HepG2 (cell line): ENCODE measurements around the gene NRSN2. TPM values are rescaled to one million over a fixed set of nuclear protein-coding genes. Genes with fewer than 3 reads are reported as not detected.

Experiments used
- ATF5 ChIP-seq: sonication (generic); formaldehyde crosslinking; IDR thresholded peaks from 2 replicates; pipeline ENCODE4 v1.4.0; 2020; ENCODE audit warnings: mild to moderate bottlenecking, low read depth, missing genetic modification reagents
- CEBPG ChIP-seq: IDR thresholded peaks from 2 replicates; pipeline ENCODE4 v1.6.1; 2016
- ELF1 ChIP-seq: sonication (generic); formaldehyde crosslinking; IDR thresholded peaks from 2 replicates; pipeline ENCODE4 v1.4.0; 2020; ENCODE audit warnings: missing genetic modification reagents
- GTF2F1 ChIP-seq: fragments of 150-350 bp; IDR thresholded peaks from 2 replicates; pipeline ENCODE4 v1.6.1; 2014; ENCODE audit warnings: low read length
- KAT7 ChIP-seq: IDR thresholded peaks from 2 replicates; pipeline ENCODE4 v1.6.1; 2018; ENCODE audit warnings: borderline replicate concordance, missing compliant biosample characterization
- RBM39 ChIP-seq: fragments of 200-400 bp; formaldehyde crosslinking; IDR thresholded peaks from one replicate; pipeline ENCODE4 v1.6.1; 2018; ENCODE audit warnings: antibody characterized with exemption, mild to moderate bottlenecking, low read depth, low read length; ENCODE audit not compliant: poor library complexity, severe bottlenecking
- SNAPC2 ChIP-seq: sonication (generic); formaldehyde crosslinking; IDR thresholded peaks from 2 replicates; pipeline ENCODE4 v1.8.1; 2022; ENCODE audit warnings: mild to moderate bottlenecking, missing genetic modification reagents
- SRSF1 ChIP-seq: fragments of 200-400 bp; formaldehyde crosslinking; optimal IDR thresholded peaks from 2 replicates; pipeline ENCODE3; 2017; ENCODE audit warnings: mild to moderate bottlenecking, low read depth, low read length, moderate library complexity
- ZHX1 ChIP-seq: sonication (generic); formaldehyde crosslinking; IDR thresholded peaks from 2 replicates; pipeline ENCODE4 v1.8.1; 2022; ENCODE audit warnings: low read depth, mild to moderate bottlenecking, missing genetic modification reagents
- ZIK1 ChIP-seq: sonication (generic); formaldehyde crosslinking; IDR thresholded peaks from 2 replicates; pipeline ENCODE4 v1.5.0; 2020; ENCODE audit warnings: mild to moderate bottlenecking, low read depth, missing genetic modification reagents, borderline replicate concordance
- ZMAT5 ChIP-seq: sonication (generic); formaldehyde crosslinking; IDR thresholded peaks from 2 replicates; pipeline ENCODE4 v1.5.0; 2020; ENCODE audit warnings: mild to moderate bottlenecking, low read depth, missing genetic modification reagents, borderline replicate concordance
- ZNF773 ChIP-seq: sonication (generic); formaldehyde crosslinking; IDR thresholded peaks from 2 replicates; pipeline ENCODE4 v1.4.0; 2020; ENCODE audit warnings: missing genetic modification reagents, borderline replicate concordance
- polyA plus RNA-seq, 8 experiments: library from polyadenylated mRNA; depleted of rRNA in 3 of 8; stranded (reverse) in 7 of 8; unstranded in 1 of 8; fragments of >200 nt; fragmentation: Illumina TruSeq in 4 of 8; extraction: Trizol in 4 of 8; gene quantifications; 2 replicates each; pipeline versions ENCODE4 v1.2.1 to v1.2.3, GENCODE V29; 2011 to 2016; ENCODE audit warnings: low read depth in 4 of 8, missing spikeins in 1 of 8, mixed read lengths in 1 of 8; ENCODE audit not compliant: insufficient read depth in 1 of 8
- total RNA-seq, 5 experiments: library from RNA; depleted of rRNA; stranded (reverse); fragments of >200 nt; fragmentation: Illumina TruSeq; extraction: Trizol; gene quantifications; 2 replicates each; pipeline ENCODE4 v1.2.3, GENCODE V29; 2016; ENCODE audit warnings: low read depth in 1 of 5
- TF ChIP-seq, protein P1 (sequence below): IDR thresholded peaks from 2 replicates; pipeline ENCODE4 v1.6.1; 2016
- TF ChIP-seq, protein P2 (sequence below): sonication (generic); formaldehyde crosslinking; IDR thresholded peaks from 2 replicates; pipeline ENCODE4 v1.4.0; 2020; ENCODE audit warnings: missing genetic modification reagents
- TF ChIP-seq, protein P3 (sequence below): sonication (generic); formaldehyde crosslinking; IDR thresholded peaks from 2 replicates; pipeline ENCODE4 v1.4.0; 2020; ENCODE audit warnings: missing genetic modification reagents
- TF ChIP-seq, protein P4 (sequence below): sonication (generic); formaldehyde crosslinking; IDR thresholded peaks from 2 replicates; pipeline ENCODE4 v1.5.0; 2020; ENCODE audit warnings: missing genetic modification reagents

Gene NRSN2
- total and polyA plus RNA-seq, 2 of the 13 experiments (the other 11 are each of a cell fraction or from before 2014, with no cell fraction given) = 32.3 to 49.4 TPM

- TF ChIP-seq KAT7 (CRISPR knock-in tag) = no peak
- TF ChIP-seq, protein P1, sequence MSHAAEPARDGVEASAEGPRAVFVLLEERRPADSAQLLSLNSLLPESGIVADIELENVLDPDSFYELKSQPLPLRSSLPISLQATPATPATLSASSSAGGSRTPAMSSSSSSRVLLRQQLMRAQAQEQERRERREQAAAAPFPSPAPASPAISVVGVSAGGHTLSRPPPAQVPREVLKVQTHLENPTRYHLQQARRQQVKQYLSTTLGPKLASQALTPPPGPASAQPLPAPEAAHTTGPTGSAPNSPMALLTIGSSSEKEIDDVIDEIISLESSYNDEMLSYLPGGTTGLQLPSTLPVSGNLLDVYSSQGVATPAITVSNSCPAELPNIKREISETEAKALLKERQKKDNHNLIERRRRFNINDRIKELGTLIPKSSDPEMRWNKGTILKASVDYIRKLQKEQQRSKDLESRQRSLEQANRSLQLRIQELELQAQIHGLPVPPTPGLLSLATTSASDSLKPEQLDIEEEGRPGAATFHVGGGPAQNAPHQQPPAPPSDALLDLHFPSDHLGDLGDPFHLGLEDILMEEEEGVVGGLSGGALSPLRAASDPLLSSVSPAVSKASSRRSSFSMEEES = peak; percentile 62; the same call in 1 of the 2 replicates
- no peak; the same call in 1 of the 2 replicates for TF ChIP-seq ZMAT5 (CRISPR knock-in tag)
- TF ChIP-seq RBM39 = no peak
- 0 out of 2 replicates have a peak, but pooled peaks have one; percentile 2 for TF ChIP-seq CEBPG (CRISPR knock-in tag)
- peak; percentile 39; the same call in 1 of the 2 replicates for TF ChIP-seq ZNF773 (CRISPR knock-in tag)
- no peak for TF ChIP-seq GTF2F1
- TF ChIP-seq ATF5 (CRISPR knock-in tag) = no peak
- peak; percentile 23; the same call in 1 of the 2 replicates for TF ChIP-seq ZIK1 (CRISPR knock-in tag)
- TF ChIP-seq, protein P2, sequence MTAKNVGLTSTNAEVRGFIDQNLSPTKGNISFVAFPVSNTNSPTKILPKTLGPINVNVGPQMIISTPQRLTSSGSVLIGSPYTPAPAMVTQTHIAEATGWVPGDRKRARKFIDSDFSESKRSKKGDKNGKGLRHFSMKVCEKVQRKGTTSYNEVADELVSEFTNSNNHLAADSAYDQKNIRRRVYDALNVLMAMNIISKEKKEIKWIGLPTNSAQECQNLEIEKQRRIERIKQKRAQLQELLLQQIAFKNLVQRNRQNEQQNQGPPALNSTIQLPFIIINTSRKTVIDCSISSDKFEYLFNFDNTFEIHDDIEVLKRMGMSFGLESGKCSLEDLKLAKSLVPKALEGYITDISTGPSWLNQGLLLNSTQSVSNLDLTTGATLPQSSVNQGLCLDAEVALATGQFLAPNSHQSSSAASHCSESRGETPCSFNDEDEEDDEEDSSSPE (CRISPR knock-in tag) = peak; percentile 80
- TF ChIP-seq, protein P3, sequence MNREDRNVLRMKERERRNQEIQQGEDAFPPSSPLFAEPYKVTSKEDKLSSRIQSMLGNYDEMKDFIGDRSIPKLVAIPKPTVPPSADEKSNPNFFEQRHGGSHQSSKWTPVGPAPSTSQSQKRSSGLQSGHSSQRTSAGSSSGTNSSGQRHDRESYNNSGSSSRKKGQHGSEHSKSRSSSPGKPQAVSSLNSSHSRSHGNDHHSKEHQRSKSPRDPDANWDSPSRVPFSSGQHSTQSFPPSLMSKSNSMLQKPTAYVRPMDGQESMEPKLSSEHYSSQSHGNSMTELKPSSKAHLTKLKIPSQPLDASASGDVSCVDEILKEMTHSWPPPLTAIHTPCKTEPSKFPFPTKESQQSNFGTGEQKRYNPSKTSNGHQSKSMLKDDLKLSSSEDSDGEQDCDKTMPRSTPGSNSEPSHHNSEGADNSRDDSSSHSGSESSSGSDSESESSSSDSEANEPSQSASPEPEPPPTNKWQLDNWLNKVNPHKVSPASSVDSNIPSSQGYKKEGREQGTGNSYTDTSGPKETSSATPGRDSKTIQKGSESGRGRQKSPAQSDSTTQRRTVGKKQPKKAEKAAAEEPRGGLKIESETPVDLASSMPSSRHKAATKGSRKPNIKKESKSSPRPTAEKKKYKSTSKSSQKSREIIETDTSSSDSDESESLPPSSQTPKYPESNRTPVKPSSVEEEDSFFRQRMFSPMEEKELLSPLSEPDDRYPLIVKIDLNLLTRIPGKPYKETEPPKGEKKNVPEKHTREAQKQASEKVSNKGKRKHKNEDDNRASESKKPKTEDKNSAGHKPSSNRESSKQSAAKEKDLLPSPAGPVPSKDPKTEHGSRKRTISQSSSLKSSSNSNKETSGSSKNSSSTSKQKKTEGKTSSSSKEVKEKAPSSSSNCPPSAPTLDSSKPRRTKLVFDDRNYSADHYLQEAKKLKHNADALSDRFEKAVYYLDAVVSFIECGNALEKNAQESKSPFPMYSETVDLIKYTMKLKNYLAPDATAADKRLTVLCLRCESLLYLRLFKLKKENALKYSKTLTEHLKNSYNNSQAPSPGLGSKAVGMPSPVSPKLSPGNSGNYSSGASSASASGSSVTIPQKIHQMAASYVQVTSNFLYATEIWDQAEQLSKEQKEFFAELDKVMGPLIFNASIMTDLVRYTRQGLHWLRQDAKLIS (CRISPR knock-in tag) = no peak
- no peak for TF ChIP-seq SNAPC2 (CRISPR knock-in tag)
- TF ChIP-seq ELF1 (CRISPR knock-in tag) = 0 out of 2 replicates have a peak, but pooled peaks have one; percentile 20
- TF ChIP-seq, protein P4, sequence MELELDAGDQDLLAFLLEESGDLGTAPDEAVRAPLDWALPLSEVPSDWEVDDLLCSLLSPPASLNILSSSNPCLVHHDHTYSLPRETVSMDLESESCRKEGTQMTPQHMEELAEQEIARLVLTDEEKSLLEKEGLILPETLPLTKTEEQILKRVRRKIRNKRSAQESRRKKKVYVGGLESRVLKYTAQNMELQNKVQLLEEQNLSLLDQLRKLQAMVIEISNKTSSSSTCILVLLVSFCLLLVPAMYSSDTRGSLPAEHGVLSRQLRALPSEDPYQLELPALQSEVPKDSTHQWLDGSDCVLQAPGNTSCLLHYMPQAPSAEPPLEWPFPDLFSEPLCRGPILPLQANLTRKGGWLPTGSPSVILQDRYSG (CRISPR knock-in tag) = peak; percentile 71
- no peak for TF ChIP-seq SRSF1
- TF ChIP-seq ZHX1 = no peak
These were observed 21.6 kb upstream of the NRSN2 start, which contains the start of gene SOX12 (continued) for GRCh38 chr20:325045-325888.
